GM10266 (cell line): ENCODE results near the gene PLXDC1.
A peak's percentile ranks its signal among the peaks of the same experiment; 100 is the strongest.

Source experiments
- DNase-seq: peaks from one replicate; pipeline ENCODE4 v3.0.0; 2012; ENCODE audit errors: extremely low spot score
- CTCF ChIP-seq: IDR thresholded peaks from 2 replicates; pipeline ENCODE4 v1.5.1; 2012; ENCODE audit warnings: mild to moderate bottlenecking, low read depth; ENCODE audit not compliant: control insufficient read depth, insufficient read depth; ENCODE audit errors: missing control alignments

PLXDC1 gene

GRCh38 chr17:39151150-39151942 is at the start of gene PLXDC1:
PLXDC1 (minus strand) TSS chr17:39151637; CDS start chr17:39151437, 200 bp downstream.
- no peak for DNase-seq

GRCh38 chr17:39200957-39201510 is 49.6 kb upstream of the PLXDC1 start:
- no peak for TF ChIP-seq CTCF
- no peak for DNase-seq

More at GRCh38 chr17:39151150-39151942, at the start of gene PLXDC1:
- no peak for TF ChIP-seq CTCF

GRCh38 chr17:39200070-39200879 is 48.8 kb upstream of the PLXDC1 start, which contains the start of gene RPL19:
RPL19 (plus strand) TSS chr17:39200283; CDS start chr17:39200345, 62 bp downstream.
- peak; percentile 90 for DNase-seq
- no peak for TF ChIP-seq CTCF

- no peak for TF ChIP-seq CTCF
- DNase-seq = peak; percentile 96
These were observed 48.3 kb upstream of the PLXDC1 start for GRCh38 chr17:39199820-39200069.

- DNase-seq = no peak
- TF ChIP-seq CTCF = no peak
These were observed 46.7 kb upstream of the PLXDC1 start for GRCh38 chr17:39198186-39198566.

GRCh38 chr17:39197380-39198185 is 46.1 kb upstream of the PLXDC1 start, which contains the start of gene CACNB1:
CACNB1 (minus strand) TSS chr17:39197669; CDS start chr17:39197495, 174 bp downstream.
- TF ChIP-seq CTCF = no peak
- DNase-seq = peak; percentile 90
